Measurements from ENCODE around the gene AHCTF1.

Gene AHCTF1

DNA sequence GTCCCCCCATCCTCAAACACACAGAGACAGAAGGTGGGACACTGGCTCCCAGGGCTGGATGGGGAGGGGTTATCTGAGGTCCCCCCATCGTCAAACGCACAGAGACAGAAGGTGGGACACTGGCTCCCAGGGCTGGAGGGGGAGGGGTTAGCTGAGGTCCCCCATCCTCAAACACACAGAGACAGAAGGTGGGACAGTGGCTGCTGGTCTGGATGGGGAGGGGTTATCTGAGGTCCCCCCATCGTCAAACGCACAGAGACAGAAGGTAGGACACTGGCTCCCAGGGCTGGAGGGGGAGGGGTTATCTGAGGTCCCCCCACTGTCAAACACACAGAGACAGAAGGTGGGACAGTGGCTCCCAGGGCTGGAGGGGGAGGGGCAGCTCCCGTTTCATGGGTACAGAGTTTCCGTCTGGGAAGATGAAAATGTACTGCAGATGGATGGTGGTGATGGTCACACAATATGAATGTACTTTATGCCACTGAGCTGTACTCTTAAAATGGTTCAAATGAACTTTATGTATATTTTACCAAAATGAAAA lies 138.3 kb downstream of the AHCTF1 start:
- TF ChIP-seq POLR2A (IDR thresholded peaks at IDR 0.05; ENCODE audit: low read length) (no peak), GATA1 (IDR thresholded peaks at IDR 0.05; ENCODE audit: low read depth, low read length) (no peak)
- DNase-seq: no peak

DNA sequence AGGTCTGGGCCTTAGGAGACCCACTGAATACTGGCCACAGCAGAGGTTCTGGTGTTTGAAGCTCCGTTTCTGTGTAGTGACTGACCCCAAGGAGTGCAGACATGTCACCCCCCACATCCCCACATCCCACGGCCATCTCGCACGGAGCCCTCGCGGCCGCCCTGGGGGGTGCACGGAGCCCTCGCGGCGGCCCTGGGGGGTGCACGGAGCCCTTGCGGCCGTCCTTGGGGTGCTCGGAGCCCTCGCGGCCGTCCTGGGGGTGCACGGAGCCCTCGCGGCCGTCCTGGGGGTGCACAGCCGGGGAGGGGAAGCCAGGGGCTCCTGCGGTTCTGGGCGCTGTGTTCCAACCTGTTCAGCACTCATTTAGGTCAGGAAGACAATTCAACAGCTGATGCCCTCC lies 139.1 kb downstream of the AHCTF1 start:
- DNase-seq: no peak
- TF ChIP-seq POLR2A (IDR thresholded peaks at IDR 0.05; ENCODE audit: low read length) (no peak), GATA1 (IDR thresholded peaks at IDR 0.05; ENCODE audit: low read depth, low read length) (no peak)

DNA sequence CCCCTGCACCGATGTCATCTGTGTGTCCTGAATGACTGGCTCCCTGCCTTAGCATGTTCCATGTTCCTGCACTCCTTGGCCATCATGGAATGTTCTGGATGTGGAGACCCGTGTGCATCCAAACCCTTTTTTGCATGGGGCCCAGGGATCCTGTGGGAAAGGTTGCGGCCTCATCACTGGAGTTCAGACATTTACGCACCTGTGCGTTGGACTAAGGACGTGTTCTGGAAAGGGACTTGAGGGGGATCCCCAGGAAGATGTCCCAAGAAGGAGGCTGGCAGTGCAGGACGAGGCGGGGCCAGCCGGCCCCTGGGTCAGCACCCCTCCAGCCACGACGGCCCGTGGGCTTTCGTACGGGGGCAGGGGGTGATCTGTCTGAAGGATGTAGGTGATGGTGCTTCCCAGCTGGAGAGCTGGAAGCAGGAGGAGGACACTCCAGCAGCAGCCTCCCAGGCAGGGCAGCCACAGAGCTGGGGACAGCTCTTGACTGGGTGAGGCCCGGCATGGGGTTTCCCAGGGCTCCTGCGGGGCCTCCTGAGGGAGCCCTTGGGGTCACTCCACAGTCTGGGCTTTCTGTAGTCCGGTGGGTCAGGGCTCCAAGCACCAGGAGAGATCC lies 140.3 kb downstream of the AHCTF1 start:
- TF ChIP-seq GATA1 (IDR thresholded peaks at IDR 0.05; ENCODE audit: low read depth, low read length): no peak
- TF ChIP-seq POLR2A (IDR thresholded peaks at IDR 0.05; ENCODE audit: low read length): no peak
- no peak for DNase-seq

DNA sequence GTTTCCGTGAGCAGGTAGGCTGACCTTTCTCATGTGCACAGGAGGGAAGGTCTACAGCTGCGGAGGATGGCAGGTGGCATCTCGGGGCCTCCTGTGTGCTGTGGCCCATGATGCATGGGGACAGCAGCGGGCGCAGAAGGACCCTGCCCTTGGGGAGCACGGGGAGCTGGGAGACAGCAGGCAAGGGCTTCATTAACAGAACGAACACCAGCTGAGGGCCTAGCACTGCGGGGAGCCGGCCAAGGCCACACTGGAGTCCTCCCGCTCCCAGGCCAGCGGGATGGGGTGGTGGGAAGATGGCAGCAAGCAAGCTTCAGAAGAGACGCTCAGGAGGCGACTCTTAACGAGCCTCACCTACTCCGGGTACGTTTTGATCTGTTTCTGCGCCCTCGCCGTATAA lies 140.9 kb downstream of the AHCTF1 start:
- TF ChIP-seq POLR2A (IDR thresholded peaks at IDR 0.05; ENCODE audit: low read length): no peak
- no peak for TF ChIP-seq GATA1 (IDR thresholded peaks at IDR 0.05; ENCODE audit: low read depth, low read length)
- DNase-seq: no peak

DNA sequence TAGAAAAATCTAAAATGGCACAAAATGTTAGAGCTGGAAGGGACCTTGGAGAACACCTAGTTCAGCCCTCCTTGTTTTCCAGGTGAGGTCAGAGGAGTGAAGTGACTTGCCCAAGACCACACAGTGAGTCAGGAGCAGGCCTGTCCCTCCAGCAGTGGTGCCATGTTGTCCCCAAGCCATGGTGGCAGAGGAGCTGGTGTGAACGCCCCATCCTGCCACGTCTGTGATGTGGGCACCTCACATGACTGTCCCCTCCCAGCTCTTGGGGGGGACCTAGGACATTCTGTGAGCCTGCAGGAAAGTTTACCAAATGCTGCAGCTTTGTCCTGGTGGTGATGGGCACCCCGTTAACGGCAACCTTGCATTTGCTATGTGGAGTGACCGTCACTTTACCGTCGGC lies 141.4 kb downstream of the AHCTF1 start:
- DNase-seq: no peak
- TF ChIP-seq POLR2A (IDR thresholded peaks at IDR 0.05; ENCODE audit: low read length) (no peak), GATA1 (IDR thresholded peaks at IDR 0.05; ENCODE audit: low read depth, low read length) (no peak)

DNA sequence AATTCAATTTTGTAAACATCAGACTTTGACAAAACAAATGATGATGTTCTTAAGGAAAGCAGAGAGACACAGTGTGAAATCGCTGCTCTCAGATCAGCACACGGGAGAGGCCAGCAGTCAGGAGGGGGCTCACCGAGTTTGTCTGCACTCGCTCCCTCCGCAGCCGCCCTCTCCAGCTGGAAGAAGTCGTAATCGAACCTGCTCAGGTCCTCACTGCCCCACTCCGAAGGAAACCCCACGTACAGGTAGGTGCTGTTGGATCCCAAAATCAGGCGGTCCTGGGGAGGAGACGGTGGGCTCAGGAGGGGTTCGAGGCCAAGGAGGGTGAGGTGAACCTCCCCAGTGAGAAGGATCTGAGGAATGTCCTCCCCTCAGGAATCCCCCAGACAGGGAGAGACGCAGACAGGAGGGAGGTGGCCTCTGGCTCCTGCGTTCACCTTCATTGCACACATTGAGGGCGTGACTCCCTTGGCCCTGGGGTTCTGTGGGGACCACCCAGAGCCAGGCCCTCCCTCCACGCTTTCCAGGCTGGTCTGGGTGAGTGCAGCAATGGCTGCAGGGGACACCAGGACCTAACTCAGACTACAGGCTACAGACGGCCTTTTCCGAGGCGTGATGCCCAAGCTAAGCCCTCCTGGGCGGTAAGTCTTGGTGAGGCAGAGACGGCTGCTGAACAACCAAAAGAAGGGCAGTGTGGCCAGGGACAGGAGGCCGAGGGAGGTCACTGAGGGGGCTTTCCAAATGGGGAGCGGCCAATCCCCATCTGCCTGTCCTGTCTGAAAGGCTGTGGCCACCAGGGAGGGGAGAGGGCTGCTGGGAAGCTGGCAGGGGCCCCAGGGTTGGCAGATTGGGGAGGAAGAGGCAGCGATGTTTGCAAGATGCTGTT lies 142.1 kb downstream of the AHCTF1 start:
- TF ChIP-seq POLR2A (IDR thresholded peaks at IDR 0.05; ENCODE audit: low read length): no peak
- no peak for TF ChIP-seq GATA1 (IDR thresholded peaks at IDR 0.05; ENCODE audit: low read depth, low read length)
- no peak for DNase-seq

All from erythroblast (primary cell).